Tibial artery (tissue), 4 donors: ENCODE results near the gene TRPM3.

Experiments
- DNase-seq, 2 donors: peaks; one replicate each; pipeline ENCODE4 v3.0.0-alpha.2; 2019
- H3K27ac ChIP-seq, 2 donors: fragments of 200-600 bp; sonication (generic) in 1 of 2; 1 replicate in 1 of 2; 2 replicates in 1 of 2; pipeline ENCODE4 v1.5.1; 2018 to 2019; ENCODE audit warnings: mild to moderate bottlenecking in 1 of 2
- H3K27me3 ChIP-seq, 2 donors: fragments of 200-600 bp; sonication (generic) in 1 of 2; one replicate each; pipeline versions ENCODE4 v1.5.1 to v1.6.0; 2016 to 2019
- H3K36me3 ChIP-seq, 3 donors: fragments of 200-600 bp; sonication (generic) in 2 of 3; one replicate each; pipeline ENCODE4 v1.5.1; 2016 to 2019; ENCODE audit warnings: mild to moderate bottlenecking in 2 of 3
- H3K4me1 ChIP-seq, 4 donors: fragments of 200-600 bp; sonication (generic) in 2 of 4; 1 replicate in 3 of 4; 2 replicates in 1 of 4; pipeline ENCODE4 v1.5.1; 2016 to 2019
- H3K4me3 ChIP-seq, 2 donors: fragments of 200-600 bp; sonication (generic) in 1 of 2; 1 replicate in 1 of 2; 2 replicates in 1 of 2; pipeline ENCODE4 v1.5.1; 2018 to 2019; ENCODE audit warnings: mild to moderate bottlenecking in 2 of 2
- H3K9me3 ChIP-seq, 3 donors: fragments of 200-600 bp; sonication (generic) in 1 of 3; one replicate each; pipeline ENCODE4 v1.5.1; 2016 to 2019
- CTCF ChIP-seq, 2 experiments: fragments of 200-600 bp in 1 of 2; fragments of 450-650 bp in 1 of 2; IDR thresholded peaks; one replicate each; pipeline ENCODE4 v1.5.1; 2017 to 2019; ENCODE audit warnings: antibody characterized with exemption in 2 of 2, mild to moderate bottlenecking in 1 of 2, moderate library complexity in 1 of 2
- intact Hi-C: fragments of 100-400 bp; cut with DNase I; formaldehyde crosslinking; loops from one replicate; pipeline ENCODE4 v1.15.0; 2023; ENCODE audit warnings: low total_unique reads

TRPM3 gene

GRCh38 chr9:70901013-70901412, 220.4 kb downstream of the TRPM3 start:
- TF ChIP-seq CTCF (IDR thresholded peaks at IDR 0.05): no peak

GRCh38 chr9:70893580-70894122, 227.8 kb downstream of the TRPM3 start:
- intact Hi-C loops: no loop called here
- Histone ChIP-seq H3K9me3 (no peaks in the 10 kb centered on the region), H3K4me1 (no peaks in the 10 kb centered on the region), H3K4me3 (no peak overlapping the region), H3K36me3 (no peaks in the 10 kb centered on the region), H3K27me3 (no peaks in the 10 kb centered on the region), H3K27ac (no peak overlapping the region)
- TF ChIP-seq CTCF (IDR thresholded peaks at IDR 0.05): no peak
- DNase-seq: no peak

More at GRCh38 chr9:70901013-70901412, 220.4 kb downstream of the TRPM3 start:
- Histone ChIP-seq H3K4me3 (no peak overlapping the region), H3K36me3 (no peaks in the 10 kb centered on the region), H3K4me1 (peaks cover 0 to 3% (median 0%) of the 10 kb centered on the region in 4 donors), H3K27me3 (no peaks in the 10 kb centered on the region), H3K27ac (no peak overlapping the region), H3K9me3 (no peaks in the 10 kb centered on the region)
- intact Hi-C loops: no loop called here
- DNase-seq: no peak

GRCh38 chr9:70888471-70888870, 232.9 kb downstream of the TRPM3 start:
- Histone ChIP-seq H3K27ac (no peak overlapping the region), H3K4me1 (no peaks in the 10 kb centered on the region), H3K36me3 (no peaks in the 10 kb centered on the region), H3K9me3 (no peaks in the 10 kb centered on the region), H3K27me3 (no peaks in the 10 kb centered on the region), H3K4me3 (no peak overlapping the region)
- TF ChIP-seq CTCF (IDR thresholded peaks at IDR 0.05): no peak
- intact Hi-C loops: no loop called here
- no peak for DNase-seq

- DNase-seq: no peak
- H3K4me1 ChIP-seq: no peaks in the 10 kb centered on the region
- H3K36me3 ChIP-seq: no peaks in the 10 kb centered on the region
- H3K27me3 ChIP-seq: no peaks in the 10 kb centered on the region
- no peak overlapping the region for H3K4me3 ChIP-seq
- intact Hi-C loops: no loop called here
- no peak for TF ChIP-seq CTCF (IDR thresholded peaks at IDR 0.05)
- H3K9me3 ChIP-seq: no peaks in the 10 kb centered on the region
- no peak overlapping the region for H3K27ac ChIP-seq
Observed at GRCh38 chr9:70887826-70888225, 233.6 kb downstream of the TRPM3 start.

GRCh38 chr9:70883963-70884793, 237.2 kb downstream of the TRPM3 start:
- DNase-seq: no peak

More at GRCh38 chr9:70883963-70884793, 237.2 kb downstream of the TRPM3 start:
- intact Hi-C loops: no loop called here
- H3K4me1 ChIP-seq: no peaks in the 10 kb centered on the region
- no peak overlapping the region for H3K4me3 ChIP-seq
- H3K27me3 ChIP-seq: no peaks in the 10 kb centered on the region
- no peak overlapping the region for H3K27ac ChIP-seq
- TF ChIP-seq CTCF (IDR thresholded peaks at IDR 0.05): no peak
- H3K36me3 ChIP-seq: no peaks in the 10 kb centered on the region
- no peaks in the 10 kb centered on the region for H3K9me3 ChIP-seq
